H1 (cell line): ENCODE data around the gene FADS6. TPM values are rescaled to one million over a fixed set of nuclear protein-coding genes. Genes with fewer than 3 reads are reported as not detected.

Experiments used
- HDAC2 ChIP-seq, 2 experiments: fragments of 300-600 bp in 1 of 2; sonication (generic) in 1 of 2; IDR thresholded peaks; 2 replicates each; pipeline ENCODE4 v1.6.1; 2011 to 2012; ENCODE audit warnings: low read depth in 2 of 2, low read length in 2 of 2, mild to moderate bottlenecking in 2 of 2, moderate library complexity in 2 of 2, borderline replicate concordance in 1 of 2, inconsistent platforms in 1 of 2
- polyA plus RNA-seq, 7 experiments: library from polyadenylated mRNA; depleted of rRNA in 3 of 7; stranded (reverse) in 5 of 7; unstranded in 2 of 7; fragments of >200 nt in 5 of 7; fragments of 200-250 nt in 2 of 7; gene quantifications; 1 replicate in 5 of 7; 2 replicates in 1 of 7; 4 replicates in 1 of 7; pipeline versions ENCODE4 v1.2.1 to v1.2.3, GENCODE V29; 2011 to 2013; ENCODE audit warnings: missing spikeins in 2 of 7, mixed read lengths in 2 of 7
- total RNA-seq: library from RNA; stranded (reverse); fragmentation: NEBNext Ultra II Directional; extraction: Animal tissue kit (Norgen Biotek cat#: 25700); gene quantifications from 2 replicates; pipeline ENCODE4 v1.2.1, GENCODE V29; 2021

The FADS6 gene
- total and polyA plus RNA-seq, 2 of the 8 experiments (the other 6 are each of a cell fraction or from before 2014, with no cell fraction given), result 0.56 to 2.5 TPM

DNA sequence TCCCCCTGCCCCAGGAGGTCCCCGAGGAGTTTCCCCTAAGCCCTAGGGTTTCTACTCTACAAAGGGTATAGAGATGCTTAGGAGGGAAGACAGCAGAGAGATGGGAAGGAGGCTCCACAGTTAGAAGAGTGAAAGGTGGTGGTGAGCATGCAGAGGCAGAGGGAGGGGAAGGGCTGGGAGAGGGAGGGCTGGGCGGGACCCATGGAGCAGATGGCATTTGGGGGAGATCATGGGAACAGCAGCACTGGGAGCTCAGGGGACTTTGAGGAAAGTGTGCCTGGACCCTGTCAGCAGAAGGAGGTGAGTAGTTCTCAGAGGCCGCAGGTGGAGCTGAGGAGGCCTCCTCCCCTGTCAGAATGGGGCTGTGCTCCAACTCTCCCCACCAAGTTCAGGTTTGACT, 41.6 kb upstream of the FADS6 start (continued):
- TF ChIP-seq HDAC2 (IDR thresholded peaks at IDR 0.05; ENCODE audit: borderline replicate concordance in 1 of 2, low read depth in 2 of 2, low read length in 2 of 2), result no peak
- TF ChIP-seq, all 59 proteins: peak for 0
